Measurements from ENCODE around the gene TTN. TPM values are rescaled to one million over a fixed set of nuclear protein-coding genes. Genes with fewer than 3 reads are reported as not detected.

TTN gene
- total and polyA plus RNA-seq, 2 donors (not counting 1 experiment from before 2014, with no cell fraction given) = 0.14 to 0.33 TPM

GRCh38 chr2:178530131-178530530 lies 277.1 kb downstream of the TTN start:
- DNase-seq (ENCODE audit: low read depth in 2 of 2) = no peak
- no peaks in the 10 kb centered on the region for H3K36me3 ChIP-seq (ENCODE audit: control insufficient read depth, insufficient read depth, low read length)
- H2AFZ ChIP-seq (ENCODE audit: low read length) = no peak overlapping the region
- H3K9ac ChIP-seq (ENCODE audit: insufficient read depth, low read length) = no peak overlapping the region
- no peaks in the 10 kb centered on the region for H3K4me1 ChIP-seq (ENCODE audit: control insufficient read depth, extremely low read depth, insufficient read depth, low read length)
- no peak overlapping the region for H3K27ac ChIP-seq (ENCODE audit: insufficient read depth, low read length)
- H3K4me2 ChIP-seq (ENCODE audit: extremely low read depth, insufficient read depth, low read length) = no peak overlapping the region
- no peak overlapping the region for H3K4me3 ChIP-seq (replicated peaks in 1 of 4; ENCODE audit: control extremely low read depth in 1 of 4, insufficient read depth in 1 of 4, low read depth in 3 of 4, low read length in 4 of 4)
- H4K20me1 ChIP-seq (ENCODE audit: control insufficient read depth, extremely low read depth, insufficient read depth, low read length) = no peaks in the 10 kb centered on the region
- no peaks in the 10 kb centered on the region for H3K9me3 ChIP-seq (ENCODE audit: control insufficient read depth, insufficient read depth, low read depth, low read length)
- H3K27me3 ChIP-seq (ENCODE audit: control insufficient read depth, insufficient read depth, low read length) = no peaks in the 10 kb centered on the region
- peaks cover 7% of the 10 kb centered on the region for H3K79me2 ChIP-seq (ENCODE audit: control insufficient read depth, insufficient read depth, low read length)
- TF ChIP-seq EZH2 (IDR thresholded peaks at IDR 0.05; ENCODE audit: low read length, missing control alignments) = no peak
- TF ChIP-seq, protein P1, sequence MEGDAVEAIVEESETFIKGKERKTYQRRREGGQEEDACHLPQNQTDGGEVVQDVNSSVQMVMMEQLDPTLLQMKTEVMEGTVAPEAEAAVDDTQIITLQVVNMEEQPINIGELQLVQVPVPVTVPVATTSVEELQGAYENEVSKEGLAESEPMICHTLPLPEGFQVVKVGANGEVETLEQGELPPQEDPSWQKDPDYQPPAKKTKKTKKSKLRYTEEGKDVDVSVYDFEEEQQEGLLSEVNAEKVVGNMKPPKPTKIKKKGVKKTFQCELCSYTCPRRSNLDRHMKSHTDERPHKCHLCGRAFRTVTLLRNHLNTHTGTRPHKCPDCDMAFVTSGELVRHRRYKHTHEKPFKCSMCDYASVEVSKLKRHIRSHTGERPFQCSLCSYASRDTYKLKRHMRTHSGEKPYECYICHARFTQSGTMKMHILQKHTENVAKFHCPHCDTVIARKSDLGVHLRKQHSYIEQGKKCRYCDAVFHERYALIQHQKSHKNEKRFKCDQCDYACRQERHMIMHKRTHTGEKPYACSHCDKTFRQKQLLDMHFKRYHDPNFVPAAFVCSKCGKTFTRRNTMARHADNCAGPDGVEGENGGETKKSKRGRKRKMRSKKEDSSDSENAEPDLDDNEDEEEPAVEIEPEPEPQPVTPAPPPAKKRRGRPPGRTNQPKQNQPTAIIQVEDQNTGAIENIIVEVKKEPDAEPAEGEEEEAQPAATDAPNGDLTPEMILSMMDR (conservative IDR thresholded peaks at IDR 0.05 in 1 of 2, IDR thresholded peaks at IDR 0.05 in 1 of 2; ENCODE audit: low read depth in 1 of 2, low read length in 2 of 2) = no peak

GRCh38 chr2:178529194-178529593 lies 278.0 kb downstream of the TTN start:
- Histone ChIP-seq H3K4me3 (replicated peaks in 1 of 4; ENCODE audit: control extremely low read depth in 1 of 4, insufficient read depth in 1 of 4, low read depth in 3 of 4, low read length in 4 of 4) (no peak overlapping the region), H3K4me1 (ENCODE audit: control insufficient read depth, extremely low read depth, insufficient read depth, low read length) (no peaks in the 10 kb centered on the region), H2AFZ (ENCODE audit: low read length) (no peak overlapping the region), H3K36me3 (ENCODE audit: control insufficient read depth, insufficient read depth, low read length) (no peaks in the 10 kb centered on the region), H4K20me1 (ENCODE audit: control insufficient read depth, extremely low read depth, insufficient read depth, low read length) (no peaks in the 10 kb centered on the region), H3K4me2 (ENCODE audit: extremely low read depth, insufficient read depth, low read length) (no peak overlapping the region), H3K9ac (ENCODE audit: insufficient read depth, low read length) (no peak overlapping the region), H3K27ac (ENCODE audit: insufficient read depth, low read length) (no peak overlapping the region), H3K27me3 (ENCODE audit: control insufficient read depth, insufficient read depth, low read length) (no peaks in the 10 kb centered on the region), H3K79me2 (ENCODE audit: control insufficient read depth, insufficient read depth, low read length) (peaks cover 9% of the 10 kb centered on the region), H3K9me3 (ENCODE audit: control insufficient read depth, insufficient read depth, low read depth, low read length) (no peaks in the 10 kb centered on the region)
- no peak for DNase-seq (ENCODE audit: low read depth in 2 of 2)
- no peak for TF ChIP-seq EZH2 (IDR thresholded peaks at IDR 0.05; ENCODE audit: low read length, missing control alignments)
- TF ChIP-seq, protein P1 (conservative IDR thresholded peaks at IDR 0.05 in 1 of 2, IDR thresholded peaks at IDR 0.05 in 1 of 2; ENCODE audit: low read depth in 1 of 2, low read length in 2 of 2) = no peak

GRCh38 chr2:178528647-178529046 lies 278.6 kb downstream of the TTN start:
- H3K4me3 ChIP-seq (replicated peaks in 1 of 4; ENCODE audit: control extremely low read depth in 1 of 4, insufficient read depth in 1 of 4, low read depth in 3 of 4, low read length in 4 of 4) = no peak overlapping the region
- H3K27me3 ChIP-seq (ENCODE audit: control insufficient read depth, insufficient read depth, low read length) = no peaks in the 10 kb centered on the region
- peaks cover 13% of the 10 kb centered on the region for H3K79me2 ChIP-seq (ENCODE audit: control insufficient read depth, insufficient read depth, low read length)
- TF ChIP-seq, protein P1 (conservative IDR thresholded peaks at IDR 0.05 in 1 of 2, IDR thresholded peaks at IDR 0.05 in 1 of 2; ENCODE audit: low read depth in 1 of 2, low read length in 2 of 2) = no peak
- TF ChIP-seq EZH2 (IDR thresholded peaks at IDR 0.05; ENCODE audit: low read length, missing control alignments) = no peak
- no peaks in the 10 kb centered on the region for H3K36me3 ChIP-seq (ENCODE audit: control insufficient read depth, insufficient read depth, low read length)
- no peak for DNase-seq (ENCODE audit: low read depth in 2 of 2)
- no peaks in the 10 kb centered on the region for H3K9me3 ChIP-seq (ENCODE audit: control insufficient read depth, insufficient read depth, low read depth, low read length)
- no peak overlapping the region for H3K4me2 ChIP-seq (ENCODE audit: extremely low read depth, insufficient read depth, low read length)
- no peak overlapping the region for H2AFZ ChIP-seq (ENCODE audit: low read length)
- no peaks in the 10 kb centered on the region for H4K20me1 ChIP-seq (ENCODE audit: control insufficient read depth, extremely low read depth, insufficient read depth, low read length)
- H3K27ac ChIP-seq (ENCODE audit: insufficient read depth, low read length) = no peak overlapping the region
- no peaks in the 10 kb centered on the region for H3K4me1 ChIP-seq (ENCODE audit: control insufficient read depth, extremely low read depth, insufficient read depth, low read length)
- H3K9ac ChIP-seq (ENCODE audit: insufficient read depth, low read length) = no peak overlapping the region

Measured in fibroblast of lung (primary cell).